Measurements from ENCODE around the gene VPS18.
"Not testable (repeated sequence)": the region's sequence is repeated elsewhere in the genome, so short reads cannot be mapped to it uniquely, and the experiment has no call there.

Gene VPS18

DNA sequence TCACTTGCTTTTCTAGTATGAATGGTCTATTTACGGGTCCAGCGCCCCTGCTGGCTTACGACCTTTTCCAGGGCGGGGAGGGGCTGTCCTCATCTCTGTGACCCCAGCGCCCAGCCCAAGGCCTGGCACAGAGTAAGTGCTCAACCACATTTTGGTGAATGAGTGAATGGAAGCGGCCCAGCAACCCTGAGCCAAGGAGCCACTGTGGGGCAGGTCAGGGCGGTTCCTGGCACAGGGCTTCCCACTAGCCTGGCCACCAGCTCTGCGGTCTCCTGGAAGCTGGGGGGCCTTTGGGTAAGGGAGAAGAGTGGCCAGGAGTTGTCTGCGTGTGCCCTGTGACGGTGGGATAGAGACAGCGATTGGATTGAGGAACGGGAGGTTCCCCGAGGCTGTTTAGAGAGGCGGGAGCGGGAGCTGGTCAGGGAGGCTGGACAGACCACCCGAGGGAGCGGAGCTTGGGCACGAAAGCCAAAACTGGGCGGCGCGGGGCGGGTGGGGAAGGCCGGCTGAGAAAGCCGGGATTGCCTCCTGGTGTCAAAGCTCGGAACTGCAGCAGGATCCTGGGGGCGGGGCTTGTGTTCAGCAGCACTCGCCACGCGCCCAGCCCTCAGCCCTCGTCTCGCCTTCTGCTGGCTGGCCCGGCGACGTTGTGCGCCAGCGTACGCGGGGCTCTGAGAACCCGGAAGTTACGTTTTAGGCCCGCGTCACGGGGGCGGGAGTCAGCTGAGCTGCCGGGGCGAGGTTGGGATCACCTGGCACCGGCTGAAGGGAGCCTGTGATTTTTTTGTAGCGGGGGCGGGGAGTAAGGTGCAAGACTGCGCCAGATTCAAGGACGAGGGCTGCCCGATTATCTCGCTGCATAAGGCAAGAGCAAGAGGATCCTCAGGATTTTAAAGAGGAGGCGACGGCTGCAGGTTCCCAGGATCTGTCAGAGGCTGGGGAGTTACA is at the start of gene VPS18:
Gene VPS18 (plus strand): TSS at position 718 of the 948 bp plus-strand sequence. CDS start 319 bp downstream, outside the sequence.
- peak; percentile 99 for DNase-seq

DNA sequence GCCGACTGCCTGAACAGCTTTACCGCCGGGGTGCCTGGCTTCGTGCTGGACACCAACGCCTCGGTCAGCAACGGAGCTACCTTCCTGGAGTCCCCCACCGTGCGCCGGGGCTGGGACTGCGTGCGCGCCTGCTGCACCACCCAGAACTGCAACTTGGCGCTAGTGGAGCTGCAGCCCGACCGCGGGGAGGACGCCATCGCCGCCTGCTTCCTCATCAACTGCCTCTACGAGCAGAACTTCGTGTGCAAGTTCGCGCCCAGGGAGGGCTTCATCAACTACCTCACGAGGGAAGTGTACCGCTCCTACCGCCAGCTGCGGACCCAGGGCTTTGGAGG is 49.6 kb upstream of the VPS18 start:
- DNase-seq = peak; percentile 57

DNA sequence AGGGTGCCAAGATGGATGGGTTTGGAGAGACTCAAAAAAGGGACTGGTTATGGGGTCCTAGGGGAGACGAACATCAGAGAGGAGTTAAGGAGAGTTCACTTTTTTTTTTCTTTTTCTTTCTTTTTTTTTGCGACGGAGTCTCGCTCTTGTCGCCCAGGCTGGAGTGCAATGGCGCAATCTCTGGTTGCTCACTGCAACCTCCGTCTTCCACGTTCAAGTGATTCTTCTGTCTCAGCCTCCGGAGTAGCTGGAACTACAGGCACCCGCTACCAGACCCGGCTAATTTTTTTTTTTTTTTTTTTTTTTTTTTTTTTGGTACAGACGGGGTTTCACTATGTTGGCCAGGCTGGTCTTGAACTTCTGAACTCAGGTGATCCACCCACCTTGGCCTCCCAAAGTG is 49.2 kb upstream of the VPS18 start:
- DNase-seq = no peak

DNA sequence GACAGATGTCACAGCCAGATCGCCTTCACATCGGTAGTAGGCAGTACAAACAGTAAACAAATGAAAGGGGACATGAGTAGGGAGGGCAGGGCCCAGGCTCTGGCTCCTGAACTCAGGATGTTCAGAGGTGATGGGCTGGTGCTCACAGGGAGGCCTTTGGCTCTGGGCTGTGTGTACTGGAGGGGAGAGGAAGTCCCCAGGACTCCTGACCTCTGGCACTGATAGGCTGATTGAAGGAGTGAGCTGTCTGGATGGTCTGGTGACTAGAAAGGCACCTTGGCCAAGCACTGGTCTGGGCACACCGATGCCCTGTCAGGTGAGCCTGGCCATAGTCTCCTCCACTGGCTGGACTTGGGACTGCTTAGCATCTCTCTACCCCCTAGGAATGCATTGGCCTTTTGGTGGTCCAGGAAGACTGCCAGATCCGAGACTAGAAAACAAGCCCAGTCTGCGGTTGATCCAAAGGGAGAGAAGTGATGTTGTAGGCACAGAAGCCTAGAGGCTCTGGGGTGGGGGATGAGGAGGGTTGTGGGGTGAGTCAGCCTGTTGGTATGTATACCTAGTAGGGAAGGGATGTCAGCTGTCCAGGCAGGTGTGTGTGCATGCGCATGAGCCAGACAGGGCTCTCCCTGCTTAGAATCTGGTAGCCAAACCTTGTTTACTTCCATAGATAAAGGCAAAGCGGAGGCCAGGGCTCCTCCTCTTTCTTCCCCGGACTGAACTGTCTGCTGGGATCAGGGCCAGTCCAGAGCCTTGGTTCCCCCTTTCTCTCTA is 48.6 kb upstream of the VPS18 start:
- DNase-seq = no peak

DNA sequence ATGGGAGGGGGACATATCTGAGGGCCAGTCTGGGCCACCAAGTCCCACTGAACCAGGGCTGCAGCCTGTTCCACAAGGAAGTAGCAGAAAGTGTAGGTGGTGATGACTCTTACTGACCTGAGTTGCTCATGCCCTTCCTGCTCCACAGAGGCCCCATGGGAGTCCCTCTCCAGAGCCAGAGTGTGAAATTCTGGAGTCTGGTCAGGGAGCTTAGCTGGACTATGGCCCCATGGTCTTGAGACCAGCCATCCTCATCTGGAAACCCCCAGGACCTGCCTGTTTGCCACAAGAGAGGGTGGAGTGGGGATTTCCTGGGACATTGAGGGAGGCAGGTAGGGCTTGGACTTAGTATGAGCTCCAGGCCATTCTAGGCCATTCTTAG is 47.4 kb upstream of the VPS18 start:
- no peak for DNase-seq

DNA sequence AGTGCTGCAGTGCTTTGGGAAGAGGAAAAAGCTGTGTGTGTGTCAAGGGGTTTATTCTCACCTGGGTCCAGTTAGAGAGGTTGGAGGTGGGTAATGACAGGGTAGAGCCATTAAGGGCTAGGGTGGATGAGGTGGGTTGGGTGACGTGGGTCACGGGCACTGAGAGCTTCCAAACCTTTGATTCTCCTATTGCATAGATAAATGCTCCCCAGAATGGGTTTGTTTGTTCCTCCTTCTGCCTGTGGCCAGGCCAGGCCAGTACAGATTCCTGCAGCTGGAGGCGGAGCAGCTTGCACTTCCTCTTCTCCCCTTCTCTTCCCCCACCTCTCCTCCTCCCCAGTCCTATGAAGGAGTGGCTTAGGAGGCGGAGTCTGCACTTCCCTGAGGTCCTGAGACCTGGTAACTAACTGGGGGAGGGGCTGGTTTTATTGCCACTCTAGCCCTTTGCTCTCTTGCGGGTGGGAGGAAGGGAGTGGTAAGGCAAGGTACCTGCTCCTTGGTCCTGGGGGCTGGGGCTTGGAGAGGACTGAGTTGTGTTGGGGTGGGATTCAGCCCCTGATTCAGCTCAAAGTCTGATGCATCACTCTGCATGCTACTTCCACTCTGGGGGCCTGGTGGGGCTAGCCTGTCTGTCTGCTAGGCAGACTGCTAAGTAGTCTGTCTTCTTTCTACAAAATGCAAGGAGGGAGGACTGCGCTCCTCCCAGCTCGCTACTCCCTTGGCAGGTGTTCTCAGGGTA is 46.9 kb upstream of the VPS18 start:
- peak; percentile 18 for DNase-seq

GRCh38 chr15:40850576-40851112 is 43.6 kb upstream of the VPS18 start:
- DNase-seq = no peak

- no peak for DNase-seq
Observed at GRCh38 chr15:40852529-40852928, 41.7 kb upstream of the VPS18 start.

- DNase-seq = no peak
Observed at GRCh38 chr15:40853241-40853890, 40.9 kb upstream of the VPS18 start.

GRCh38 chr15:40854161-40854560 is 40.1 kb upstream of the VPS18 start:
- no peak for DNase-seq

GRCh38 chr15:40855706-40856234 is 38.5 kb upstream of the VPS18 start:
- no peak for DNase-seq

DNA sequence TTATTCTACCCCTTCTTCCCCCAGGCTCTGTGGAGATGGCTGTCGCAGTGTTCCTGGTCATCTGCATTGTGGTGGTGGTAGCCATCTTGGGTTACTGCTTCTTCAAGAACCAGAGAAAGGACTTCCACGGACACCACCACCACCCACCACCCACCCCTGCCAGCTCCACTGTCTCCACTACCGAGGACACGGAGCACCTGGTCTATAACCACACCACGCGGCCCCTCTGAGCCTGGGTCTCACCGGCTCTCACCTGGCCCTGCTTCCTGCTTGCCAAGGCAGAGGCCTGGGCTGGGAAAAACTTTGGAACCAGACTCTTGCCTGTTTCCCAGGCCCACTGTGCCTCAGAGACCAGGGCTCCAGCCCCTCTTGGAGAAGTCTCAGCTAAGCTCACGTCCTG is 37.5 kb upstream of the VPS18 start:
- no peak for DNase-seq

DNA sequence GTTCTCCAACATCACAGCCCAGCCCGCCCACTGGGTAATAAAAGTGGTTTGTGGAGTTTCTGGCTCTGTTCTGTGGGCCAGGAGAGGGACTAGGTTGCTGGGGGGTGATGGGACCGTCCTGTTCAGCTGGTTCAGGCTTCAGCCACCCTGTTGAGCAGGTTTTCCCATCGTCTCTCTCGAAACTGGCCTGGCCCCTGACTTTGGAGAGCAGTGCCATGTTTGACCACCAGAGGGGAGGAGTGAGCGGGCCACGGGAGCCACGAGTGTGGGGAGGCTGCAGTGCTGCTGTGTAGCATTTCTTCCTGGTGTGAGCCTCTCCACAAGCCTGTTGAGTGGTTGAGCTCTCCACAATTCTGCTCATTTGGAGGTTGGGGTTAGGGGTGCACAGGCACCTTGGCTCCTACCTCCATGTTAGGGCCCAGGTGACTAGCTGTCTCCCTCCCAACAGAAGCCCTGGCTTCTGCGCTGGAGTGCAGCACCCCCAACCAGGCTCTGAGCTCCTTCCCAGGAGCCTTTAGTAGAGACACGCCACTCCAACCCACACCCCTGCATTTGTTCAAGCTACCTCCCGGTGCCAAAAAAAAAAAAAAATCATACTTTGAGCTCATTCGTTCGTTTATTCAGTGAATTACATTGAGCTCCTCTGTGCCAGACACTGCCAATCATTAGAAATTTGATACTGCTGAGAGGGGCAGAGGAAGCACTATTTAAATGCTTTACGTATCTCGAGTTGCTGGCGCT is 36.5 kb upstream of the VPS18 start:
- DNase-seq = peak; percentile 85

DNA sequence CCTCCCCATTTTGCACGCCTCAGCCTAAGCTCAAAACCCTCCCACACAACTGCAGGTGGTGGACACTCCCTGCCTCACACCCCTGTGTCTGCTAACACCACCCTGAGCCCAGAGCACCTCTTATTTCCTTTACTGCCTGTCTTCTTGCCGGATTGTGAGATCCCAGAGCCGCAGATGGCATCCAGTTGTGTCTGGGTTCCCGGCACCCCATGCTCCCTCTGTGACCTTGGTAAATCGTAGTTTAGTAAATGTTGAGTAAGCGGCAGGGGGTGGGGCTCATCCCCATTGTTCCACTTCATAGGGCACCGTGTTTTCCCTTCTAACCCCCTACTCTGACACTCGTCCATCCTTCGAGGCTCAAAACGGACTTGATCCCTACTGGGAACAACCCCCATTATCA is 35.5 kb upstream of the VPS18 start:
- no peak for DNase-seq

DNA sequence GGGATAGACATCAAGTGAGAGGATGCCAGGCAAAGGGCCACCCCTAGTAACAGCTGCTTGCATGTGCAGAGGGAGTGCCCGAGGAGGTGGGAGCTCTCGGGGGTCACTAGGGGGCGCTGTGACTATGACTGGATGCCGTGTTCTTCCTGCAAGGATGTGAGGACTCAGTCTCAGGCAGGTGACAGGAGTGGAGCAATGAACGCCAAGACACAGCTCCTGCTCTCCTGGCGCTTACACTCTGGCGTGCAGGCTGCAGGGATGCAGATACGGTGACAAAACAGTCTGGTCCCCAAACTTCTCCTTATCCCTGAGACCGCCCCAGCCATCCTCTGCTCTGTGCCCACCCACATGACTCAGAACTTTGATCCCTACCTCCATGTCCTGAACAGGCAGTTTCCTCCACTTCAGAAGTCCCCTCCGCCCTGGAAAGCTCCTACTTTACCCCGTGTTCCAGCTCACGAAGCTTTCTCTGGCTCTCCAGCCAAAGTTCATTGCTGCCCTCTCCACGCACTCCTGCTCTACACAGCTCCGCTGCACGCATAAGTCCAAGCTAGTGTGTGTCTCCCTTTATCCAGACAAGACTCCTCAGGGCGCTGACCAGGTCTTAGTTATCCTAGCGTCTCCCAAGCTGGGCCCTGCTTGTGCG is 34.9 kb upstream of the VPS18 start:
- DNase-seq = peak; percentile 91

- not testable (repeated sequence) for DNase-seq
Observed at GRCh38 chr15:40861147-40861546, 33.1 kb upstream of the VPS18 start.

DNA sequence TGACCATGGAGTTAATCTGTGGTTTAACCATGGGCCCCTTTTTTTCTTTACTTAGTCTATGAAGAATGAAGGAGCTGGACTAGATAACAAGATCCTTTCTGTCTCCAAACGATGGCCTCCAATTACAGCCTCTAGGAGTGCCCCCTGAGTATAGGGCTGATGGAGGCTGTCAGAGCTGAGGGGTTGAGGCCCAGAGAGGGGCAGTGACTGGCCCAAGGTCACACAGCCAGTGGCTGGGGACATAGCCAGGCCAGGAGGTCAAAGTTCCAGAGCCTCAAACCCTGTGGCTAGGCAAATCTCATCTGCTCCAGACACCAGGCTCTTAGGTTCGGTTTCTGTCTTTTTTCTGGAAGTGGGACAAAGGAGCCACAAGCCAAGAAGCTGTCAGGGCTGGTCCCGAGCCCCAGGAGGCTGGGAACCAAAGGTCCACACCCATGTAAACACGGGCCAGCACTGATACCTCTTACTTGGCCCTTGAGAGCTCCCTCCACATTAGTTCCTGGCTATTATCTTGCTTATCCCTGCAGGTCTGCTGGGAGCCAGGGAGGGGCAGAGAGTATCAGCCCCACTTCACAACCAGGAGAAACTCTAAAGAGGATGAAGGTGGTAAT is 30.5 kb upstream of the VPS18 start:
- no peak for DNase-seq

- DNase-seq = no peak
Observed at GRCh38 chr15:40867199-40867598, 27.1 kb upstream of the VPS18 start.

GRCh38 chr15:40869686-40870085 is 24.6 kb upstream of the VPS18 start:
- no peak for DNase-seq

DNA sequence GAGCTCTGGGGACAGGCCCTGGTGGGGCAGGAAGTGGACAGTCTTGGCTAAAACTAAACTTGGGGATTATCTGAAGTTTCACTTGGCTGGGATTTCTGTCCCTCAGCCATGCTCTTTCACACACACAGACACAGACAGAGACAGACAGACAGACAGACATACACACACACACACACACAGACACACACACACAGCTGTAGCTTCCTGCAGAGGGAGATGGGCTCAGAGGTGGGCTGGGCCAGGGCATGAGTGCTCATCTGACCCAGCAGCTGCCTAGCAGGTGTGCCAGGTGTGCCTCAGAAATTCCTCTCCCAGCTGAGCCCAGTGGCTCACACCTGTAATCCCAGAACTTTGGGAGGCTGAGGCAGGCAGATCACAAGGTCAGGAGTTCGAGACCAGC is 23.5 kb upstream of the VPS18 start:
- no peak for DNase-seq

Data from stimulated activated CD4-positive, alpha-beta T cell treated with anti-CD3 and anti-CD28 coated beads, Interleukin-15, amount 100 ng/mL, for 24 hours (primary cell).